Activated gamma-delta T cell treated with Interleukin-2 at 50 U/mL for 16 hours (primary cell): Measurements from ENCODE around the gene CBL.

ENCODE experiments used
- DNase-seq: peaks from one replicate; pipeline ENCODE4 v3.0.0-alpha.2; 2020

The CBL gene

GRCh38 chr11:119335091-119335654 is 129.0 kb downstream of the CBL start:
- no peak for DNase-seq

GRCh38 chr11:119335655-119336543 is 129.8 kb downstream of the CBL start:
- no peak for DNase-seq

GRCh38 chr11:119336744-119337469 is 130.8 kb downstream of the CBL start:
- DNase-seq: no peak

- no peak for DNase-seq
These were observed 131.6 kb downstream of the CBL start for GRCh38 chr11:119337581-119338317.

GRCh38 chr11:119338318-119338890 is 132.3 kb downstream of the CBL start:
- DNase-seq: peak; percentile 60

GRCh38 chr11:119338965-119339588 is 132.9 kb downstream of the CBL start:
- DNase-seq: no peak

- DNase-seq: no peak
These were observed 133.6 kb downstream of the CBL start for GRCh38 chr11:119339589-119340334.

- no peak for DNase-seq
These were observed 134.4 kb downstream of the CBL start, which contains the start of gene C1QTNF5 for GRCh38 chr11:119340335-119341221. C1QTNF5 (minus strand) TSS chr11:119340883; CDS start chr11:119340397, 486 bp downstream.

GRCh38 chr11:119341222-119342022 is 135.3 kb downstream of the CBL start:
- DNase-seq: no peak

- DNase-seq: no peak
These were observed 135.8 kb downstream of the CBL start for GRCh38 chr11:119342023-119342300.

- no peak for DNase-seq
These were observed 136.4 kb downstream of the CBL start for GRCh38 chr11:119342362-119343130.

- no peak for DNase-seq
These were observed 137.6 kb downstream of the CBL start for GRCh38 chr11:119343726-119344125.

- DNase-seq: no peak
These were observed 138.3 kb downstream of the CBL start for GRCh38 chr11:119344291-119345010.

- DNase-seq: no peak
These were observed 139.5 kb downstream of the CBL start for GRCh38 chr11:119345685-119346084.

- DNase-seq: no peak
These were observed 140.5 kb downstream of the CBL start, which contains the start of gene MFRP for GRCh38 chr11:119346605-119347004. MFRP (minus strand) TSS chr11:119346705; CDS start chr11:119346513, 192 bp downstream.

- no peak for DNase-seq
These were observed 141.1 kb downstream of the CBL start for GRCh38 chr11:119347242-119347641.

GRCh38 chr11:119347940-119348605 is 141.9 kb downstream of the CBL start:
- no peak for DNase-seq
